Measurements from ENCODE around the gene DHRS13.
"Not testable (repeated sequence)": the region's sequence is repeated elsewhere in the genome, so short reads cannot be mapped to it uniquely, and the experiment has no call there.

The DHRS13 gene

GRCh38 chr17:28903546-28903841 lies 615 bp upstream of the DHRS13 start:
- DNase-seq (ENCODE audit: low read depth in 2 of 2): not testable (repeated sequence)

DNA sequence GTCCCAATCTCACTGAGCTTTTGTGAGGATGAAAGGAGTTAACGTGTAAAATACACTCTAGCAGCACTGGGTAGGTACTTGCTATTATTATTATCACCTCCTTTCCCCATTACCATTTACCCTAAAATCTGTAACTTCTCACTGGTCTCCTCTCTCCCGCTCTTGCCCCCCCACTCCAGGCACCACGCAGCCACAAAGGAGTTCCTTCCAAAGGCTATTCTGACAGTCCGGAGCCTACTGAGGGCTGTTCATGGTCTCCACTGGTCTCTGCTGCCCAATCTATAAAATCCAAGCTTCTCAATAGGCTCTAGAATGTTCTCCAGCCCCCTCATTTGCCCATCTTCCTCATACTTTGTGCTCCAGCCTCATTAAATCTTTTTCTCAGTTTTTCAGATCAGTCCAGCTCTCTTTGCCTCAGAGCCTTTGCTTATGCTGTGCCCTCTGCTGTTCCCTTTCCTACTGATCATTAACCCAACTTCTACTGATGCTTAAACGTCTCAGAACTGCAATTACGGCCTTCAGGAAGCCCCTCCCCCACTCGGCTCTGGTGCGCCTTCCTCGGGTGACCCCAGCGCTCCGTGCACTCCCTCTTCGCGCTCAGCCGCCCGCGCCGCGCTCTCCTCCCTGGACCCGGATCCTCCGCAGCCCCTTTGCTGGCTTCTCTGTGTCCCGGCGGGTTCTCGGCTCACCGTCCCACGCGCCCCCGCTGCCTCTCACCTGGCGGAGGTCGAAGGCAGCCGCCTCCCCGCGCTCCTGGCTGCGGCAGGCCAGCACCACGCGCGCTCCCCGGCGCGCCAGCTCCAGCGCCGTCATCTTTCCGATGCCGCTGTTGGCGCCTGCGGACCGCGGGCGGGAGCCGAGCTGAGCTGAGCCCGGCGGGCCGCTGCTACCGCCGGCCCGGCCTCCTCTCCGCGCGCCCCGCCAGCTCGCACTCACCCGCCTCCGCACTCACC lies 737 bp downstream of the DHRS13 start:
- DNase-seq (ENCODE audit: low read depth in 2 of 2): peak; percentile 35 to 47

DNA sequence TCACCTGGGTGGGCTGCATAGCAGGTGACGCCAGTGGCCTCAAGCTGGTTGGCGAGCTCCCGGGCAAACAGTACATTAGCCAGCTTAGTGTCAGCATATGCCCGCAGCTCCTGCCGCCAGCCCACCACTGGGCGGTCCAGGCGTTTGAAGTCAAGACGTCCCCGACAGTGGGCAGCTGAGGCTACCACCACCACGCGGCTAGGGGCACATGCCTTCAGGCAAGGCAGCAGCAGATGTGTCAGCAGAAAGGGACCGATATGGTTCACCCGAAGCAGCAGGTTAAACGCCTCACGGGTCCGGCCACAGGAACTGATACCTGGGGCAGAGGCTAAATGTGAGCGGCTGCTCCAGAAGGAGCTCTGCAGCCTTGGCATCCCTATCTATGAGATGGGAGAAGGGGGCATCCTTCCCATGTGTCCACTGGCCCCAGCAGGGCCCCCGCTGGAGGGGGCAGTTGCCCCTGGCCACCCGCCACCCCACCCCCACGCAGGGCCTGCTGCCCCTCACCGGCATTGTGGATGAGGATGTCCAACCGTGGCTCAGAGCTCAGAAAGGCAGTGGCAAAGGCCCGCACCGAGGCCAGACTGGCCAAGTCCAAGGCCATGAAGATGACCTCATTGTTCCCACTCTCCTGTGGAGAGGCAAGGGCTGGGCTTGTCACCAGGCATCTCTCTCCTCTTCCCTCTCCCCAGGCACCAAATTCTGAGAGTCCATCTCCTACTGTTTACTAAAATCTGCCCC lies 1.7 kb downstream of the DHRS13 start:
- no peak for DNase-seq (ENCODE audit: low read depth in 2 of 2)

- no peak for DNase-seq (ENCODE audit: low read depth in 2 of 2)
Measured at GRCh38 chr17:28899212-28899815, 3.6 kb downstream of the DHRS13 start.

DNA sequence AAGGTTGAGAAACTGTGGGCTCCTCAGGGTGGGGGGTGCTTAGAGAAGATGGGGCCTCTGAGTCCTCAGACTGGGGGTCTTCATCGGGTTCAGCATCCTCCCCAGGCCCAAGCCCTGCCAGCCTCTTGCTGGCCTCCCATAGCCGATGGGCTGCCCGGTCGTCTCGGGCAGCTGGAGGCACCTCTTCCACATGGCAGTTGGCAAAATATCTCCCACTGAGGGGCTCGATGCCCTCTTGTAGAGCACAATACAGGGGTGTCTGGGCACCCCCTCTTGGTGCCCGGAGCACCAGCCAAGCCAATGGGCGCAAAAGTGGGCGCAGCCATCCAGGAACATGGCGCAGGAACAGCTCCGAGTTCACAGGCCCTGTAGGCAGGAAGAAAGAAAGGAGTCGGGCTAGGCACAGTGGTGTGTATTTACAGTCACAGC lies 4.3 kb downstream of the DHRS13 start:
- no peak for DNase-seq (ENCODE audit: low read depth in 2 of 2)

DNA sequence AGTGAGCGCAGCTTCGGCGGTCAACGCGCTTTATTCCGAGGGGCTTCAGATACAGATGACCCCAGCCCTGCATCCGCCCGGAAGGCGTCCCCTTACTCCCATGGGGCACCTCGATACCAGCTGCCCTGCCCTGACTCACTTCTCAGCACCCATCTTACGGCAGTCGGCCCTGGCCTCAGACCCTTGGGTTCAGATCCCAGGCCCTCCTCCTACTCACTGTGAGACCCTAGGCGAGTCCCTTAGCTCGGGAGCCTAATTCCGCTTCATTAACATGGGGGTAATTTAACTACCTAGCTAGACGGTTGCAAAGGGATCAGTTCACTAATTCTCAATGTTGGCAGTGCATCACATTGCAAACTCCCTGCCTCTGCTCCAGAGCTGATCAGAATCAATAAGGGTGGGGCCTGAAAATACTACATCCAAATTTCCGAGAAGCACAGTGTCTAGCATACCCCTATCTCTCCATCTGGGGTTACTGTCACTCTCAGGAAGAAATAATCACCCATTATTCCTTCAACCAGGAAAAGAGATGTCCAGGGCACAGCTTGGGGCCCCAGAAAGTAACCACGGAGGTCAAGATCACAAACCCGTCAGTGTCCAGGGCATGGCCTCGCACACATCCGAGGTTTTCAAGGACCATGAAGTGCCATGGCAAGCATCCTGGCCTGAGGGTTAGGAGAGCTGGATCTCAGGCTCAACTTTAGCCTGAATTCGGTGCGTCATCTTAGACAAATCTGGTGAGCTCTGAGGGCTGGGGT lies 4.9 kb downstream of the DHRS13 start:
- peak in 1 of 2 donors; percentile 17 for DNase-seq (ENCODE audit: low read depth in 2 of 2)

- peak; percentile 49 to 51 for DNase-seq (ENCODE audit: low read depth in 2 of 2)
Measured at GRCh38 chr17:28896884-28897768, 5.8 kb downstream of the DHRS13 start, which contains the start of gene FLOT2. TSS of gene FLOT2 (minus strand) at chr17:28897733. CDS start at chr17:28897574, 159 bp downstream.

GRCh38 chr17:28896491-28896883 lies 6.4 kb downstream of the DHRS13 start:
- no peak for DNase-seq (ENCODE audit: low read depth in 2 of 2)

- no peak for DNase-seq (ENCODE audit: low read depth in 2 of 2)
Measured at GRCh38 chr17:28895794-28896447, 7.0 kb downstream of the DHRS13 start.

GRCh38 chr17:28893248-28894183 lies 9.4 kb downstream of the DHRS13 start:
- peak in 1 of 2 donors; percentile 14 for DNase-seq (ENCODE audit: low read depth in 2 of 2)

GRCh38 chr17:28892024-28892423 lies 10.9 kb downstream of the DHRS13 start:
- DNase-seq (ENCODE audit: low read depth in 2 of 2): no peak

- no peak for DNase-seq (ENCODE audit: low read depth in 2 of 2)
Measured at GRCh38 chr17:28891201-28891600, 11.7 kb downstream of the DHRS13 start.

DNA sequence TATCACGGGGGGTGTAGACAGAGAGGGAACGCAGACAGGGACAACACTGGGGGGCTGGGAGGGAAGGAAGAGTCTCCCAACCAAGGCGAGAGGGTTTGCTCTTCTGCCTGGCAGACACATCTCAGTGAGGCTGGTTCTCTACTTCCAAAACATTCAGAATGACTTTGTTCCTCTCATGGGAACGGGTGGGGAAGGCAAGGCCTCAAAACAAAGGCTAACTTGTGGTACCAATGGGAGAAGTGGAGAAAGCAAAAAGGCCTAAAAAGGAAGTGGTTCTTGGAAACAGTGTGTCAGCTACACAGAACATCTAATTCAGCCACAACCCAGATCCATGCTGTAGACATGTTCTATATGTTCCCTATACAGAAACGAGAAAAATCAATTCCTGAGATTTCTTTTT lies 12.9 kb downstream of the DHRS13 start:
- no peak for DNase-seq (ENCODE audit: low read depth in 2 of 2)

DNA sequence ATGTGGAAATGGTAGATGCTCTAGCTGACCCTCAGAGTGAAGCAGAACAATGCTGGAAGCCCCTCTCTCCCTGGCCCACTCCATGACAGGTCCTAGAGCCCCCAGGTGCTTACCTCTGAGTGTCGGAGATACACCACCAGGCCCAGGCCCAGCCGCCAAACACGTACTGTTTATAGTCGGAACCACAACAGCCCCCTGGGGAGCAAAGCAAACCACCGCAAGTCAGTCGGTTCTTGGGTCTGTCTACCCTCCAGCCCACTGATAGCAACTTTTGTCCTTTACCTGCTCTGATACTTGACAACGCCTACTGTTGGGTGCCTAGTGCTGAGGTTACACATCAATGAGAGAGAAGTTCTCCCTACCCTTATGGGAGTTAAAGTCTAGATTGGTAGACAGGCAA lies 14.0 kb downstream of the DHRS13 start:
- DNase-seq (ENCODE audit: low read depth in 2 of 2): no peak

DNA sequence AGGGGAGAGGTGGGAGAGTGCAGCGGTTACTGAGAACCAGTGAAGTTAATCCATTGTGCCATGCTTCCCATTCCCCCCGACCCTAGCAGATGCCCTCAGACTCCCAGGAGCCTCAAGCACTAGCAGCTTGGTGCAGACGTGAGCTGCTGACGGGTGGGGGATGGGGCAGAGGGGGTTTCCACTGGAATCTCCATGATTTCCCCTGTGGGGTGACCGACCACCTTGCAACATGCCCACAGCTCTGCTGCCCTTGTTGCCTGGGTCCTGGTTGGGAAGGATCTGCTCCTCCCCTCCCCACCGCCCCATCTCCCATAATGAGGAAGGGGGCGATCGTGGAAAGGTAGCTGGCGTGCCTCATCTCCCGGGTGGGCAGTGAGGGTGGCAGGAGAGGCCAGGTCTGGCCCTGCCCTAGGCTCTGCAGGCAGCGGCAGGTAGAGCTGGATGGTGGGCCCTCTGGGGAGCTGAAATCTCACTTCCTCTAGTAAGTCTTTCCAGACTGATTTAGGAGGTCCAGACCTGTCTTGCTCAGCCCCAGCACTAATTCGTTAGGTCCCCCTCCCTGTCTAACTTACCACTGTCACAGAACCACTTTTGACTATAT lies 14.9 kb downstream of the DHRS13 start:
- no peak for DNase-seq (ENCODE audit: low read depth in 2 of 2)

GRCh38 chr17:28885951-28886350 lies 16.9 kb downstream of the DHRS13 start:
- no peak for DNase-seq (ENCODE audit: low read depth in 2 of 2)

DNA sequence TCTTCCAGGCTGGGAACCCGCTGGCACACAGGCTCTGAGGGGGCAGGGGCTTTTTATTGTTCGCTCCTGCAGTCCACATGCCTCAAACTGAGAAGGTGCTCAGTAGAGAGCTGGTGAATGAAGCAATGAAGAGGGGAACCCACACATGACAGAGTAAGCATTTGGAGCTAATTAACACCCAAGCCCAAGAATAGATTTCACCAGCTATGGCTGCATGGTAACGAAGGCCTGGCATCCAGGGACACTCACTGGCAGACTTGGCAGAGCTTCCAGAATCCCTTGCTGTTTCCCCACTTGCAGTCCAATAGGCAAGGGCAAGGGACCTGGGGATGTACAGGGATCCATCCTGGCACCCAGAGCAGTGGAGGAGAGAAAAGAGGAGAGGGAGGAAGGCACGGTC lies 17.5 kb downstream of the DHRS13 start:
- DNase-seq (ENCODE audit: low read depth in 2 of 2): no peak

DNA sequence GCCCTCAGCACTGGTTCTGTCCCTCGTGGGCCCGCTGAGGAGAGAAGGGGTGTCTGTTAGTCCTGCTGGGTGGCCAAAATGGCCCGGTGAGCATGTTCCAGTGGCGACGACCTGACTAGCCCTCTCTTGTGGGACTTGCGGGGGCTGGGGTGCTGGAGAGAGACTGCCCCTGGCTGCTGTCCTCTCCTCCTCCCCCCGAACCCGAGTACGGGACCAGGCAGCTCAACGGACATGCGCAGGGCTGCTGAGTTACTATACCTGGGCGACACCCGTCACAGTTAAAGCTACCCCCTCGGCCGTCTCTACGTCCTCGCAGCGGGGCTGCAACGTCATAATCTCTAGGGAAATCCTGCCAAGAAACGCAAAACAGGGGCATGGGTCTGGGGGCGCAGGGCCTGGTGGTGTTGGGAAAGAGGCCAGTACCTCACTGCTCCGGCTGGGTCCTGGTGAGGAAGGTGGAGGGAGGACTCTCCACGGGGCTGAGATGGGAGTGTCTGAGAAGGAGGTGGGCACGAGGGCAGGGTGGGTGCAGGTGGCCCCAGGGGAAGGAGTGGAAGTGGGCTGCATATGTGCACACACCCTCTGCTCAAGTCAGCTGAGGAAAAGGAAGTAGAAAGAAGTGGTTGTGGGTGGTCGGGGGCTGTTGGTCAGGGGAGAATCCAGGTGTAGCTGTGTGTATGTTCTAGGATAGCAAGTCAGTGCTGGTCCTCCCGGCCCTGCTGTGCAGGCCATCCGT lies 18.7 kb downstream of the DHRS13 start:
- no peak for DNase-seq (ENCODE audit: low read depth in 2 of 2)

All from activated CD4-positive, alpha-beta T cell treated with anti-CD3 and anti-CD28 coated beads for 24 hours (primary cell).